Keratinocyte (primary cell): Measurements from ENCODE around the gene SPATA12. TPM values are rescaled to one million over a fixed set of nuclear protein-coding genes. Genes with fewer than 3 reads are reported as not detected.

Experiments used
- DNase-seq: peaks from one replicate; pipeline ENCODE4 v3.0.0-alpha.2; 2011; ENCODE audit warnings: low read depth, missing footprints, low spot score
- FAIRE-seq: peaks from 2 replicates; lab custom pipeline; 2011; peaks lifted over from hg19 to GRCh38; lab: Jason Lieb, UNC
- H2AFZ ChIP-seq: 2 replicates; pipeline ENCODE4 v1.6.0; 2012; ENCODE audit warnings: low read length, control low read depth, inconsistent platforms; ENCODE audit not compliant: control insufficient read depth
- H3K27ac ChIP-seq: 2 replicates; pipeline ENCODE4 v1.5.1; 2011; ENCODE audit warnings: low read length; ENCODE audit not compliant: control insufficient read depth, insufficient read depth
- H3K27me3 ChIP-seq: 3 replicates; pipeline ENCODE4 v1.6.0; 2011; ENCODE audit warnings: low read length; ENCODE audit not compliant: control insufficient read depth, insufficient read depth; ENCODE audit errors: extremely low read depth
- H3K36me3 ChIP-seq, 2 experiments: 2 replicates in 1 of 2; 3 replicates in 1 of 2; pipeline ENCODE4 v1.5.1; 2011; ENCODE audit warnings: low read length in 2 of 2, mild to moderate bottlenecking in 1 of 2; ENCODE audit not compliant: control insufficient read depth in 2 of 2, insufficient read depth in 2 of 2; ENCODE audit errors: extremely low read depth in 1 of 2
- H3K4me1 ChIP-seq: 3 replicates; pipeline ENCODE4 v1.5.1; 2011; ENCODE audit warnings: low read length; ENCODE audit not compliant: control insufficient read depth, insufficient read depth; ENCODE audit errors: extremely low read depth
- H3K4me2 ChIP-seq: 3 replicates; pipeline ENCODE4 v1.6.0; 2011; ENCODE audit warnings: low read depth, low read length; ENCODE audit not compliant: control insufficient read depth, insufficient read depth; ENCODE audit errors: extremely low read depth
- H3K4me3 ChIP-seq, 3 experiments: fragments of 200-600 bp in 1 of 3; sonication (generic) in 1 of 3; 2 replicates in 2 of 3; 3 replicates in 1 of 3; pipeline ENCODE4 v1.5.1; 2011 to 2016; ENCODE audit warnings: low read length in 3 of 3, mild to moderate bottlenecking in 3 of 3, control low read depth in 2 of 3, inconsistent platforms in 1 of 3, low read depth in 1 of 3, mixed read lengths in 1 of 3, mixed run types in 1 of 3, moderate library complexity in 1 of 3; ENCODE audit not compliant: control insufficient read depth in 2 of 3, insufficient read depth in 2 of 3; ENCODE audit errors: extremely low read depth in 1 of 3
- H3K79me2 ChIP-seq: 2 replicates; pipeline ENCODE4 v1.6.0; 2012; ENCODE audit warnings: low read length; ENCODE audit not compliant: control insufficient read depth, insufficient read depth
- H3K9ac ChIP-seq: 3 replicates; pipeline ENCODE4 v1.6.0; 2011; ENCODE audit warnings: low read length; ENCODE audit not compliant: control insufficient read depth, insufficient read depth; ENCODE audit errors: extremely low read depth
- H3K9me1 ChIP-seq: 3 replicates; pipeline ENCODE4 v1.6.0; 2011; ENCODE audit warnings: low read length; ENCODE audit not compliant: control insufficient read depth, insufficient read depth; ENCODE audit errors: extremely low read depth
- H3K9me3 ChIP-seq: 2 replicates; pipeline ENCODE4 v1.5.1; 2012; ENCODE audit warnings: low read depth, low read length; ENCODE audit not compliant: control insufficient read depth
- H4K20me1 ChIP-seq: 3 replicates; pipeline ENCODE4 v1.6.0; 2011; ENCODE audit warnings: low read length; ENCODE audit not compliant: control insufficient read depth, insufficient read depth; ENCODE audit errors: extremely low read depth
- EZH2 ChIP-seq: IDR thresholded peaks from one replicate; pipeline ENCODE4 v1.6.1; 2012; ENCODE audit warnings: inconsistent platforms, mild to moderate bottlenecking, low read length, moderate library complexity
- dilution Hi-C: fragments of 300-500 bp; cut with MboI; formaldehyde crosslinking; loops from one replicate; pipeline ENCODE4 v1.7.0; 2020; ENCODE audit warnings: low sequenced_read_pairs; ENCODE audit not compliant: extremely low pct_ligation_motif_present
- polyA plus RNA-seq, 5 experiments: library from polyadenylated mRNA; depleted of rRNA in 3 of 5; stranded (reverse) in 3 of 5; stranded (forward) in 1 of 5; unstranded in 1 of 5; fragments of >200 nt; gene quantifications; 1 replicate in 1 of 5; 2 replicates in 3 of 5; 3 replicates in 1 of 5; pipeline versions ENCODE4 v1.2.1 to v1.2.3, GENCODE V29; 2011 to 2012; ENCODE audit warnings: missing spikeins in 2 of 5, low read depth in 1 of 5, low replicate concordance in 1 of 5
- TF ChIP-seq, protein P1 (sequence below), 3 experiments: IDR thresholded peaks in 1 of 3; conservative IDR thresholded peaks in 1 of 3; optimal IDR thresholded peaks in 1 of 3; 2 replicates in 2 of 3; 3 replicates in 1 of 3; pipeline versions ENCODE3 to v1.5.1; 2011; ENCODE audit warnings: low read length in 3 of 3, mild to moderate bottlenecking in 3 of 3, moderate library complexity in 2 of 3, control low read depth in 1 of 3, inconsistent platforms in 1 of 3; ENCODE audit not compliant: insufficient read depth in 2 of 3; ENCODE audit errors: extremely low read depth in 1 of 3

SPATA12 gene
- polyA plus RNA-seq, 1 donor (not counting 4 experiments of a cell fraction or from before 2014, with no cell fraction given) = 0.08 TPM

DNA sequence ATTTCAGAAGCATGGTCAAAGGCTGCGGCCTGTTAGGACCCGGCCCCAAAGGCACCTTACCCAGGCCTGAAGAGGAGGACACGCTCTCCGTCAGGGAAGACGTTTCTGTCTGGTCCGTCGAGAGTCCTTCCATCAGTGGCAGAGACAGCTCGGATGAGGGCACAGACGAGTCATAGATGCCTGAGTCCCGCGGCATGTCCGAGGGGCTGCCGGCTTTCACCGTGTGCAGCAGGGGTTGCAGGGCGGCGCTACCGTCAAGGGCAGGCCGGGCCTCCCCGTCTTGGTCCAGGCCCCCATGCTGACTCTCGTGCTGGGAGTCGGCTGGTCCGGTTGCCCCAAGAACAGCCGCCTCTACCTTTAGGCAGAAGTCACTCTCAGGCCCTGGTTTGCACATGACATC, 37.1 kb downstream of the SPATA12 start:
- no peak overlapping the region for H3K9ac ChIP-seq
- peaks cover 7% of the 10 kb centered on the region for H3K4me1 ChIP-seq
- dilution Hi-C loops = loop anchor here (25.0 kb wide), 1 partner anchor 110 kb away; no protein-coding TSS in a partner anchor
- FAIRE-seq (no peak), DNase-seq (no peak)
- H3K27ac ChIP-seq = no peak overlapping the region
- no peaks in the 10 kb centered on the region for H3K9me1 ChIP-seq
- no peak overlapping the region for H3K4me2 ChIP-seq
- H3K9me3 ChIP-seq = no peaks in the 10 kb centered on the region
- H4K20me1 ChIP-seq = no peaks in the 10 kb centered on the region
- H2AFZ ChIP-seq = no peak overlapping the region
- TF ChIP-seq EZH2 = no peak
- TF ChIP-seq, protein P1, sequence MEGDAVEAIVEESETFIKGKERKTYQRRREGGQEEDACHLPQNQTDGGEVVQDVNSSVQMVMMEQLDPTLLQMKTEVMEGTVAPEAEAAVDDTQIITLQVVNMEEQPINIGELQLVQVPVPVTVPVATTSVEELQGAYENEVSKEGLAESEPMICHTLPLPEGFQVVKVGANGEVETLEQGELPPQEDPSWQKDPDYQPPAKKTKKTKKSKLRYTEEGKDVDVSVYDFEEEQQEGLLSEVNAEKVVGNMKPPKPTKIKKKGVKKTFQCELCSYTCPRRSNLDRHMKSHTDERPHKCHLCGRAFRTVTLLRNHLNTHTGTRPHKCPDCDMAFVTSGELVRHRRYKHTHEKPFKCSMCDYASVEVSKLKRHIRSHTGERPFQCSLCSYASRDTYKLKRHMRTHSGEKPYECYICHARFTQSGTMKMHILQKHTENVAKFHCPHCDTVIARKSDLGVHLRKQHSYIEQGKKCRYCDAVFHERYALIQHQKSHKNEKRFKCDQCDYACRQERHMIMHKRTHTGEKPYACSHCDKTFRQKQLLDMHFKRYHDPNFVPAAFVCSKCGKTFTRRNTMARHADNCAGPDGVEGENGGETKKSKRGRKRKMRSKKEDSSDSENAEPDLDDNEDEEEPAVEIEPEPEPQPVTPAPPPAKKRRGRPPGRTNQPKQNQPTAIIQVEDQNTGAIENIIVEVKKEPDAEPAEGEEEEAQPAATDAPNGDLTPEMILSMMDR (optimal IDR thresholded peaks at IDR 0.05 in 1 of 3, IDR thresholded peaks at IDR 0.05 in 1 of 3, conservative IDR thresholded peaks at IDR 0.05 in 1 of 3; ENCODE audit: extremely low read depth in 1 of 3, insufficient read depth in 2 of 3, low read length in 3 of 3) = no peak
- no peaks in the 10 kb centered on the region for H3K27me3 ChIP-seq
- no peak overlapping the region for H3K4me3 ChIP-seq
- H3K79me2 ChIP-seq = no peaks in the 10 kb centered on the region
- H3K36me3 ChIP-seq = no peaks in the 10 kb centered on the region

DNA sequence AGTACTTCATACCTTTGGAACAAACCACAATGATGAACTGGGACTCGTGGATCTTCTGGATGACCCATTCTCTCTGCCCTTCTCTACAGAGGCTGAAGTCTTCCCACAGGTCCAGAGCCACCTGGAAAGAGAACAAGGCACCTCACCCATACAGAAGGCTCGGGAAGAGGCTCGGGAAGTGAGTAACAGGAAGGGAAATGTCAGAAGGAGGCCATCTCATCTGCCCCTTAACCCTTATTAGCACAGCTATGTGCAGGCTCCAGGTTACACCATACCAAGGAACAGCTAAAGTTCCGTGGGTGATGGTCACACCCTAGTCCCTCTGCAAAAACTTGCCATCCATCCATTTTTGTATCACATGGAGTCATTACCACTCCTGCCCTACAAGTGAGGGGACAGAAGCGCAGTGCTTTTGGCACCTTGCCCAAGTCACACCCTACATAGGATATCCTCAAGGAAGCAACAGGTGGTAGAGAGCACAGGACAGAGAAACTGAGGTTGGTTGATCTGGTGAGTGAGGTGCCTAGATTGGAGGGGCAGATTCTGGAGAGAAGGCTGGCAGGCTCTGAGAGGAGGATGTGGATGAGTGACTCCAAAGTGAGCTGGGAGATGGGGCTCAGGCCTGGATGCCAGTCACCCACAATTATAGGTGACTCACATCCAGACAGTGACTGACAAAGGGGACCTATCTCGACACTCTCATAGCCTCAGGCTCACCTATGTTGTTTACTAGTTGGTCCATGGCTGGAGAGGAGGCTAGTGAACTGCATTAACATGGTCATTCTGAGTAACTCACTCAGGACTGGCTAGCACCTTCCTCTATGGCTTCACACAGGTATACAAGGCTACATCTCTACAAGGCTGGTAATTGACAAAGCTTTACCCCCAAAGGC, 38.2 kb downstream of the SPATA12 start:
- H3K4me3 ChIP-seq = no peak overlapping the region
- no peak overlapping the region for H3K9ac ChIP-seq
- no peaks in the 10 kb centered on the region for H3K9me1 ChIP-seq
- no peaks in the 10 kb centered on the region for H3K27me3 ChIP-seq
- H4K20me1 ChIP-seq = no peaks in the 10 kb centered on the region
- H3K27ac ChIP-seq = no peak overlapping the region
- DNase-seq = no peak
- dilution Hi-C loops = loop anchor here (25.0 kb wide), 1 partner anchor 111 kb away; no protein-coding TSS in a partner anchor
- H3K36me3 ChIP-seq = no peaks in the 10 kb centered on the region
- no peak overlapping the region for H2AFZ ChIP-seq
- H3K4me2 ChIP-seq = no peak overlapping the region
- H3K79me2 ChIP-seq = no peaks in the 10 kb centered on the region
- TF ChIP-seq, protein P1 (optimal IDR thresholded peaks at IDR 0.05 in 1 of 3, IDR thresholded peaks at IDR 0.05 in 1 of 3, conservative IDR thresholded peaks at IDR 0.05 in 1 of 3; ENCODE audit: extremely low read depth in 1 of 3, insufficient read depth in 2 of 3, low read length in 3 of 3) = no peak
- no peak for TF ChIP-seq EZH2
- H3K4me1 ChIP-seq = peaks cover 7% of the 10 kb centered on the region
- no peaks in the 10 kb centered on the region for H3K9me3 ChIP-seq
- no peak for FAIRE-seq
